Spinal cord (tissue), 10 donors: Measurements from ENCODE around the gene TNNI2. TPM values are rescaled to one million over a fixed set of nuclear protein-coding genes. Genes with fewer than 3 reads are reported as not detected.

ENCODE experiments used
- DNase-seq, 6 donors: peaks; one replicate each; pipeline versions ENCODE4 v3.0.0 to v3.0.0-alpha.2; 2013 to 2015; ENCODE audit warnings: low spot score in 6 of 6, low read depth in 4 of 6
- H3K27ac ChIP-seq: one replicate; pipeline ENCODE4 v1.5.1; 2013; ENCODE audit warnings: low read depth, low read length, control low read depth
- H3K27me3 ChIP-seq: one replicate; pipeline ENCODE4 v1.6.1; 2013; ENCODE audit warnings: low read length; ENCODE audit not compliant: control insufficient read depth, insufficient read depth
- H3K36me3 ChIP-seq: one replicate; pipeline ENCODE4 v1.6.1; 2013; ENCODE audit warnings: low read length; ENCODE audit not compliant: control insufficient read depth, insufficient read depth
- H3K4me1 ChIP-seq: one replicate; pipeline ENCODE4 v1.6.1; 2013; ENCODE audit warnings: low read length; ENCODE audit not compliant: control insufficient read depth, insufficient read depth
- H3K4me3 ChIP-seq: one replicate; pipeline ENCODE4 v1.5.1; 2013; ENCODE audit warnings: low read depth, low read length, control low read depth
- H3K9me3 ChIP-seq: one replicate; pipeline ENCODE4 v1.6.1; 2013; ENCODE audit warnings: low read length; ENCODE audit not compliant: control insufficient read depth, insufficient read depth
- WGBS: methylation state at CpG from one replicate; pipeline ENCODE4 v1.1.5; 2013; ENCODE audit warnings: missing lambda C conversion rate; ENCODE audit not compliant: insufficient coverage; 5-methylcytosine and 5-hydroxymethylcytosine counted together
- polyA plus RNA-seq, 2 donors: library from polyadenylated mRNA; unstranded; fragments of 120-200 nt; gene quantifications; one replicate each; pipeline ENCODE4 v1.2.1, GENCODE V29; 2013; ENCODE audit not compliant: insufficient read length in 2 of 2
- total RNA-seq, 2 donors: library from RNA; depleted of rRNA in 1 of 2; stranded (reverse); fragments of 120-200 nt in 1 of 2; fragments of >200 nt in 1 of 2; gene quantifications; one replicate each; pipeline versions ENCODE4 v1.2.3 to v1.2.4, GENCODE V29; 2013 to 2014
- donor health status: healthy.

The TNNI2 gene
- total and polyA plus RNA-seq, 4 donors, result 0.35 to 9.4 (median 1.4) TPM

DNA sequence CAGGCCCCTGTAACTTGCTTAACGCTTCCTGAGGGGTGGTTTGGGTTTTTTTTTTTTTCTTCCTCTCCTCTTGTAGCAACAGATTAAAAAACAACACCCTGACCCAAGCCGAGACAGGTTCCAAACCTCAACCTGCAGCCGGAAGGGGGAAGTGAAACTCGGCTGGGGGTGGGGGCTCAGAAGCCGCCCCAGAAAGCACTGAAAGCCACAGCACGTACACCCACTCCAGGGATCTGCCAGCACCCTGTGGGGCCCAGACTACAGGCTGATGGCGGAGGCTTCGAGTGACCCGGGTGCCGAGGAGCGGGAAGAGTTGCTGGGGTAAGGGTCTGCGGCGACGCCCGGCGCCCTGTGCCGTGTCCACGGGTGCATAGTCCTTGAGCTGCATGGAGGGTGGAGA, 14.1 kb downstream of the TNNI2 start, which contains the start of gene LSP1:
LSP1 (plus strand) TSS at position 208 of the 400 bp plus-strand sequence; CDS start at position 269, 61 bp downstream.
- Histone ChIP-seq H3K4me3 (no peak within 1 kb of the TSS), H3K4me1 (no peaks in the 10 kb centered on the region), H3K27me3 (no peaks in the 10 kb centered on the region), H3K27ac (no peak within 1 kb of the TSS), H3K36me3 (no peaks in the 10 kb centered on the region), H3K9me3 (no peaks in the 10 kb centered on the region)
- WGBS, result 76% methylated on average over 16 of the region's 18 CpGs
- no peak for DNase-seq

- Histone ChIP-seq H3K27me3 (no peaks in the 10 kb centered on the region), H3K27ac (no peak overlapping the region), H3K36me3 (no peaks in the 10 kb centered on the region), H3K4me1 (no peaks in the 10 kb centered on the region), H3K9me3 (no peaks in the 10 kb centered on the region), H3K4me3 (no peak overlapping the region)
- WGBS, result 87% methylated on average over 19 of the region's 19 CpGs
- no peak for DNase-seq
Observed at GRCh38 chr11:1853376-1854131, 14.8 kb downstream of the TNNI2 start.

DNA sequence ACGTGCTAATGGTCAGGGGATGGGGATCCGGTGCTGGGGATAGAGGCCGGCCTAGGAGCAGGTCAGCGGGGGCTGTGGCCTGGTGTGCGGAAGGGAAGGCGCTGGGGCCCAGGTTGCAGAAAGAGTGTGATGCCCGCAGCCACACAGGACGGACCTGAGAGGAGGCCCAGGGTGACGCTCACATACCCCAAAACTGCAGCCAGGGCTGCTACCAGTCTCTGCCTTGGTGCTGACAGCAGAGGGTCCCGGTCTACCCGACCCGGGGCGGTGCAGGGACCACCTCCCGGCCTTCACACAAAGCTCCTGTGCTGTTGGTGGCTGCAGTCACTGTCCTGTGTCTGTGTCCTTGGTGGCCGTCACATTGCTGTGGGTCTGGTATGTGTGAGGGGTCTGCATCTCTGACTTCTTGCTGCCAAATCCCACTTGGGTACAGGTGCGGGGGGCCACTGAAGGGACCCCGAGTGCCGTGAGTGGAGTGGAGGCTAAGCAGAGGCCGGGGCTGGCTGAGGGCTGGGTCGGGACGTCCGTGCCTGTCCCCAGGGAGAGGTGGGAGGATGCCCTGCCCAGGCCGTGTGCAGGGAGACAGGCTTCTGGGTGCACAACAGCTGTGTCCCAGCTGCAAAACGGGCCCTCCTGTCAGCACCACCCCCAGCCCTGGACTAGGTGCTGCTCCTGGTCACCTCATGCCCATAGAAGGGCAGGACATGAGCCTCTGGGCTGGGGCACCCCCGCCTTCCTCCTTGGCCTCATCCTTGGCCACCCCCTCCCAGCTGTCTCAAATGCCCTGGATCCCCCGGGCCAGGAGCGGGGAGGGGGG, 15.6 kb downstream of the TNNI2 start:
- WGBS, result 87% methylated on average over 20 of the region's 27 CpGs
- no peak for DNase-seq
- Histone ChIP-seq H3K4me3 (no peak overlapping the region), H3K27ac (no peak overlapping the region), H3K9me3 (no peaks in the 10 kb centered on the region), H3K4me1 (no peaks in the 10 kb centered on the region), H3K27me3 (no peaks in the 10 kb centered on the region), H3K36me3 (no peaks in the 10 kb centered on the region)

- Histone ChIP-seq H3K9me3 (no peaks in the 10 kb centered on the region), H3K4me1 (no peaks in the 10 kb centered on the region), H3K4me3 (no peak overlapping the region), H3K27me3 (no peaks in the 10 kb centered on the region), H3K36me3 (no peaks in the 10 kb centered on the region), H3K27ac (no peak overlapping the region)
- WGBS, result 73% methylated on average over 26 of the region's 26 CpGs
- DNase-seq, result no peak
Observed at GRCh38 chr11:1854949-1855885, 16.4 kb downstream of the TNNI2 start.

DNA sequence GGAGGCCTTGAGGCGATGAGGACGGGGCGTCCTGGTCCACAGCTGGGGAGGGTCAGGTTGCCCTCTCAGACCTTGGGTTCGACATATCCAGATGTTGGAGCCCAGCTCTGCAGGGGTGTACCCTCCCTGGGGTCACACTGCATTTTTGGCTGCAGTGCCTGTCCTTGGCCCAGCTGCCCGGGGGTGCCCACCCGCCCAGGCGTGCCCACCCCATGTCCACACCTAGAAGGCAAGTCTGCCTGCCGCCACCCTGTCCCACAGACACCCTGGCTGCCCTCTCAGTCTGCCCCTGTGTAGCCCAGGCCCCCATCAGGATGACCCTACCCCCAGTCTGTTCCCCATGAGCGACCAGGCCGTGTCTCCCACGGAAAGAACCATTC, 17.1 kb downstream of the TNNI2 start:
- Histone ChIP-seq H3K4me3 (no peak overlapping the region), H3K9me3 (no peaks in the 10 kb centered on the region), H3K36me3 (no peaks in the 10 kb centered on the region), H3K27ac (no peak overlapping the region), H3K27me3 (no peaks in the 10 kb centered on the region), H3K4me1 (no peaks in the 10 kb centered on the region)
- DNase-seq, result no peak
- WGBS, result 90% methylated on average over 11 of the region's 11 CpGs

DNA sequence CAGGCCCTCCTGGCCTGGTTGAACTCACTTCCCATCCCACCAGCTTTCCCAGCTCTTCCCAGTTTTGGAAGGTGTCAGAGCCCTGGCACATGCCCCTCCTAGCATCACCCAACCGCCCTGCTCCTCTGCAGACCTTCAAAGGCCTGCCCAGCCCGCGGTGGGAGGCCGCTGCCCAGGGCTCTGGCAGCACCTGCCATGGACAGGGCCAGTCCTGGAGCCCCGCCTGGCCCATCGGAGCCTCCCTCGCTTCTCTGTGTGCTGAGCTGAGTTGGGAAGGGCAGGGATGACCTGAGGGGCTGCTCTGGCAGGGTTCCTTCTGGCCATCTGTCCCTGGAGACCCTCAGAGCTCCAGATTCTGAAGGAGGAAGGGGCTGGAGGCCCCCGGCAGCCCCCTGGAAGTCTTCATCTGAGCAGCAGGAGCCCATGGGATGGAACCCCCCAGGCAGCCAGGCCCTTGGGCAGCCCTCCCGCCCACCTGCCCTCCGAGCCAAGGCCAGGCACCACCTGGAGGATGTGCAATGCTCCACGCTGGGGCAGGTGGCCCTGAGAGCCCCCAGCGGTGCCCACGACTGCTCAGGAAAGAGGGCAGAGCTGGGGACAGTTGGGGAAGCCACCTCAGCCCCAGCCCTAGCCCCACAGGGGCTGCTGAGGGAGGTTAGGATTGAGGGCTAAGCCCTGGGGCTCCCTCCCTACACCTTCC, 17.7 kb downstream of the TNNI2 start:
- no peak overlapping the region for H3K4me3 ChIP-seq
- H3K9me3 ChIP-seq, result no peaks in the 10 kb centered on the region
- H3K4me1 ChIP-seq, result no peaks in the 10 kb centered on the region
- 91% methylated on average over 13 of the region's 13 CpGs for WGBS
- H3K36me3 ChIP-seq, result no peaks in the 10 kb centered on the region
- H3K27ac ChIP-seq, result no peak overlapping the region
- no peaks in the 10 kb centered on the region for H3K27me3 ChIP-seq
- DNase-seq, result no peak

DNA sequence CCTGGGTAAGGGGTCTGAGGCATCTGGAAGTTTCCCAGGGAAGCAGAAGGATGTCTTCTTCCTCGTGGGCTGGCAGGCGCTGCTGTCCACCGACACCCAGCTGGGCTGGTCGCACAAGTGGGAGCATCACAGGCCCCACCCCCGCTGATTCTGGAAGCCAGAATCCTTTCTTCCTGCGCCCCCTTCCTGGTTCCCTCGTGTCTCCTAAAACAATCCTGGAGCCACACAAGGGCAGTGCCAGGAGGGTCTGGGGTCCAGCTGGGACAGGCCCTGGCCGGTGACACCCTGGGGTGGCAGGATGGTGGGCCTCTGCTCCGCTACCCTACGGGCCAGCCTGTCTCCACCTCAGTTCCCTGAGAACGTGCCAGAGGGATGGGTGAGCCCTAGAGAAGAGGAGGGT, 18.3 kb downstream of the TNNI2 start:
- H3K9me3 ChIP-seq, result no peaks in the 10 kb centered on the region
- DNase-seq, result no peak
- H3K36me3 ChIP-seq, result no peaks in the 10 kb centered on the region
- no peaks in the 10 kb centered on the region for H3K4me1 ChIP-seq
- no peak overlapping the region for H3K27ac ChIP-seq
- H3K4me3 ChIP-seq, result no peak overlapping the region
- H3K27me3 ChIP-seq, result no peaks in the 10 kb centered on the region
- WGBS, result 80% methylated on average over 10 of the region's 11 CpGs

- Histone ChIP-seq H3K9me3 (no peaks in the 10 kb centered on the region), H3K4me1 (peaks cover 2% of the 10 kb centered on the region)
- WGBS, result 95% methylated on average over 9 of the region's 9 CpGs
Observed at GRCh38 chr11:1858154-1858553, 19.4 kb downstream of the TNNI2 start.

DNA sequence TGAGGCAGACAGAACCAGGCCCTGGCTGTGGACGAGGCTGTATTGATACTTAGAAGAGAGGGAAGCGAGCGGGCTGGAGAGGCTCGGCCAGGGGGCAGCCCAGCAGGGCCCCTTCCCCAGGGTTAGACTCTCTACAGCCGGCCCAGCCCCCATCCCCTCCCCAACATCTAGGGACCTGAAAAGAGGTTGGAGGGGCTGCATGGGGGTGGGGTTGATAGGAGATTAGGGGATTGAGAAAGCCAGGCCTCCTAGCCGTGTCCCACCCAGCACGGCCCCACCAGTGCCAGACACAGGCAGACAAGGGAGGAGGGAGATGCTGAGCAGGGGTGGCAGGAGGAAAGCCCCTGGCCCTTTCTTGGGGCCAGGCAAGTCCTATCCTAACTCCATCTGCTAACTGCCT, 19.8 kb downstream of the TNNI2 start:
- no peak for DNase-seq
- H3K36me3 ChIP-seq, result no peaks in the 10 kb centered on the region
- no peak overlapping the region for H3K27ac ChIP-seq
- no CpG with 5 or more reads among the region's 7 CpGs for WGBS
- peaks cover 6% of the 10 kb centered on the region for H3K4me1 ChIP-seq
- H3K27me3 ChIP-seq, result no peaks in the 10 kb centered on the region
- H3K4me3 ChIP-seq, result no peak overlapping the region
- no peaks in the 10 kb centered on the region for H3K9me3 ChIP-seq

More at GRCh38 chr11:1858154-1858553, 19.4 kb downstream of the TNNI2 start:
- Histone ChIP-seq H3K4me3 (no peak overlapping the region), H3K36me3 (no peaks in the 10 kb centered on the region), H3K27me3 (no peaks in the 10 kb centered on the region), H3K27ac (no peak overlapping the region)
- DNase-seq, result no peak
